Smooth muscle cell (in vitro differentiated cells): ENCODE results near the gene AURKB. TPM values are rescaled to one million over a fixed set of nuclear protein-coding genes. Genes with fewer than 3 reads are reported as not detected.
A peak's percentile ranks its signal among the peaks of the same experiment; 100 is the strongest.

Experiments
- DNase-seq: peaks from one replicate; lab custom pipeline; 2025; ENCODE audit not compliant: unreplicated experiment; lab: John Stamatoyannopoulos, UW
- H2AFZ ChIP-seq: fragments of 200-600 bp; sonication (generic); 2 replicates; pipeline ENCODE4 v1.6.0; 2016; ENCODE audit warnings: antibody characterized with exemption, low read depth, mild to moderate bottlenecking
- H3F3A ChIP-seq: fragments of 200-600 bp; sonication (generic); 2 replicates; pipeline ENCODE4 v1.6.0; 2017; ENCODE audit warnings: antibody characterized with exemption, low read depth
- H3K27ac ChIP-seq: fragments of 200-600 bp; sonication (generic); 2 replicates; pipeline ENCODE4 v1.5.1; 2016; ENCODE audit warnings: low read depth, mild to moderate bottlenecking
- H3K27me3 ChIP-seq: fragments of 200-600 bp; sonication (generic); 2 replicates; pipeline ENCODE4 v1.6.1; 2016; ENCODE audit warnings: low read depth, mild to moderate bottlenecking
- H3K36me3 ChIP-seq: fragments of 200-600 bp; sonication (generic); 2 replicates; pipeline ENCODE4 v1.5.1; 2016; ENCODE audit warnings: low read depth
- H3K4me1 ChIP-seq: fragments of 200-600 bp; sonication (generic); 2 replicates; pipeline ENCODE4 v1.5.1; 2016; ENCODE audit warnings: low read depth
- H3K4me2 ChIP-seq: fragments of 200-600 bp; sonication (generic); 2 replicates; pipeline ENCODE4 v1.6.0; 2016; ENCODE audit warnings: mild to moderate bottlenecking
- H3K4me3 ChIP-seq: fragments of 200-600 bp; sonication (generic); 2 replicates; pipeline ENCODE4 v1.5.1; 2016; ENCODE audit warnings: mild to moderate bottlenecking
- H3K79me2 ChIP-seq: fragments of 200-600 bp; sonication (generic); 2 replicates; pipeline ENCODE4 v1.6.0; 2016; ENCODE audit warnings: low read depth, mild to moderate bottlenecking
- H3K9ac ChIP-seq: fragments of 200-600 bp; sonication (generic); 2 replicates; pipeline ENCODE4 v1.6.0; 2016; ENCODE audit warnings: low read depth
- H3K9me3 ChIP-seq: fragments of 200-600 bp; sonication (generic); replicated peaks from 2 replicates; pipeline ENCODE4 v1.5.1; 2016; ENCODE audit warnings: low read depth
- H4K20me1 ChIP-seq: fragments of 200-600 bp; sonication (generic); 2 replicates; pipeline ENCODE4 v1.6.0; 2016; ENCODE audit warnings: low read depth
- WGBS: methylation state at CpG from one replicate; pipeline ENCODE4 v1.1.7; 2016; ENCODE audit warnings: low lambda C conversion rate; 5-methylcytosine and 5-hydroxymethylcytosine counted together
- polyA plus RNA-seq: library from polyadenylated mRNA; unstranded; fragments of >200 nt; fragmentation: Nextera tagmentation; extraction: Ambion mirVana; gene quantifications from 2 replicates; pipeline ENCODE4 v1.2.1, GENCODE V29; 2016
- total RNA-seq: library from RNA; depleted of rRNA; stranded (reverse); fragments of >200 nt; gene quantifications from 2 replicates; pipeline ENCODE4 v1.2.3, GENCODE V29; 2014
- TF ChIP-seq, protein P1 (sequence below): fragments of 200-600 bp; sonication (generic); IDR thresholded peaks from 2 replicates; pipeline ENCODE4 v1.5.1; 2017; ENCODE audit warnings: borderline replicate concordance, mild to moderate bottlenecking, antibody characterized with exemption; ENCODE audit not compliant: insufficient read depth, poor library complexity, severe bottlenecking

Gene AURKB
- 10.5 and 16.6 TPM in 2 replicates for total RNA-seq
- 31.7 and 33.5 TPM in 2 replicates for polyA plus RNA-seq

DNA sequence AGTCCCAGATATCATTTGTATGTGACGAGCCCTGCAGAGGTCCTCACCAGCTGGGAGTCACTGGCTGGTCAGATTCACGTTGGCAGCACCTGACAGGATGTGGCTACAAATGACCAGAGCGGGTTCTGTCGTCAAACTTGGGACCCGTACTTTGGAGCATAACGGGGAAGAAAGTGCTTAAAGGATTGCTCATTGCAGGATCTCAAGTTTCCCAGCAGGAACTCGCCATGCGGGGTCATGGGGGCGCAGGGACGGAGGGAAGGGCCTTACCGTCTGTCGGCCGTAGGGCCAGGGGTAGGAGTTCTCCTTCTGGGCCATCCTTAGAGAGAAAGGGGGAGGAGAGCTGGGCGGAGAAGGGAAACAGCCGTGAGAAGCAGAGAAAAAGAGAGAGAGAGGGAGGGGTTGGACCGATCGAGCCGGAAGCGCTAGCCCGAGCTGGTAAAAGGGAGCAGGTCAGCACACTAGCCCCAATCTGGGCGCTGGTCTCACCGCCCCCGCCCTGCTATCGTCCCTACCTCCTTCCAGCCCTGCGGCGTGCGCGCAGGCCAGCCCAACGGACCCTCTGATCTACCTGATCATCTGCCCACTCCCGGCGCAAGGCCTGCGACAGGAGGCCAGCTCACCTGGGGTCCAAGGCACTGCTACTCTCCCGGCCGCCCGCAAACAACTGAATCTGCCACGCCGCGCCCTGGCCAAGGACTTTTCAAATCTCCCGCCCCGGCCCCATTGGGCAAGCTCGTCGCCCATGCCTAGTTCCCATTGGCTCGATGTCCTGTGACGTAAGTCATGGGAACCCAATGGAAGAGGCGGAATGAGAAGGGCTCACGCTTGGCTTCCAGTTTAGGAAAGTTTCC is at the start of gene AURKB:
Gene AURKB, minus strand, starts transcription at position 669 of the 854 bp plus-strand sequence. Its CDS starts 351 bp downstream, at position 318.
- Histone ChIP-seq H4K20me1 (no peaks in the 10 kb centered on the region), H2AFZ (peak within 1 kb of the TSS; percentile 80), H3K9ac (peak within 1 kb of the TSS; percentile 46), H3K27me3 (no peaks in the 10 kb centered on the region), H3F3A (no peaks in the 10 kb centered on the region), H3K4me1 (peaks cover 8% of the 10 kb centered on the region), H3K27ac (peak within 1 kb of the TSS; percentile 78), H3K9me3 (no peaks in the 10 kb centered on the region), H3K4me2 (peak within 1 kb of the TSS; percentile 92), H3K36me3 (no peaks in the 10 kb centered on the region), H3K4me3 (peak within 1 kb of the TSS; percentile 65), H3K79me2 (peaks cover 22% of the 10 kb centered on the region)
- WGBS: 1% methylated on average over 35 of the region's 46 CpGs
- TF ChIP-seq, protein P1, sequence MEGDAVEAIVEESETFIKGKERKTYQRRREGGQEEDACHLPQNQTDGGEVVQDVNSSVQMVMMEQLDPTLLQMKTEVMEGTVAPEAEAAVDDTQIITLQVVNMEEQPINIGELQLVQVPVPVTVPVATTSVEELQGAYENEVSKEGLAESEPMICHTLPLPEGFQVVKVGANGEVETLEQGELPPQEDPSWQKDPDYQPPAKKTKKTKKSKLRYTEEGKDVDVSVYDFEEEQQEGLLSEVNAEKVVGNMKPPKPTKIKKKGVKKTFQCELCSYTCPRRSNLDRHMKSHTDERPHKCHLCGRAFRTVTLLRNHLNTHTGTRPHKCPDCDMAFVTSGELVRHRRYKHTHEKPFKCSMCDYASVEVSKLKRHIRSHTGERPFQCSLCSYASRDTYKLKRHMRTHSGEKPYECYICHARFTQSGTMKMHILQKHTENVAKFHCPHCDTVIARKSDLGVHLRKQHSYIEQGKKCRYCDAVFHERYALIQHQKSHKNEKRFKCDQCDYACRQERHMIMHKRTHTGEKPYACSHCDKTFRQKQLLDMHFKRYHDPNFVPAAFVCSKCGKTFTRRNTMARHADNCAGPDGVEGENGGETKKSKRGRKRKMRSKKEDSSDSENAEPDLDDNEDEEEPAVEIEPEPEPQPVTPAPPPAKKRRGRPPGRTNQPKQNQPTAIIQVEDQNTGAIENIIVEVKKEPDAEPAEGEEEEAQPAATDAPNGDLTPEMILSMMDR: no peak
- peak; percentile 61 for DNase-seq

- Histone ChIP-seq H3K4me3 (no peak overlapping the region), H2AFZ (no peak overlapping the region), H3K9ac (no peak overlapping the region), H4K20me1 (no peaks in the 10 kb centered on the region), H3K27ac (no peak overlapping the region), H3K27me3 (no peaks in the 10 kb centered on the region), H3K36me3 (peaks cover 9% of the 10 kb centered on the region), H3K79me2 (no peaks in the 10 kb centered on the region), H3K9me3 (no peaks in the 10 kb centered on the region), H3K4me1 (no peaks in the 10 kb centered on the region), H3K4me2 (no peak overlapping the region), H3F3A (no peaks in the 10 kb centered on the region)
- whole genome bisulfite sequencing: 95% methylated on average over 8 of the region's 8 CpGs
- TF ChIP-seq, protein P1: no peak
- no peak for DNase-seq
These were observed 47.4 kb upstream of the AURKB start for GRCh38 chr17:8257801-8258200.

DNA sequence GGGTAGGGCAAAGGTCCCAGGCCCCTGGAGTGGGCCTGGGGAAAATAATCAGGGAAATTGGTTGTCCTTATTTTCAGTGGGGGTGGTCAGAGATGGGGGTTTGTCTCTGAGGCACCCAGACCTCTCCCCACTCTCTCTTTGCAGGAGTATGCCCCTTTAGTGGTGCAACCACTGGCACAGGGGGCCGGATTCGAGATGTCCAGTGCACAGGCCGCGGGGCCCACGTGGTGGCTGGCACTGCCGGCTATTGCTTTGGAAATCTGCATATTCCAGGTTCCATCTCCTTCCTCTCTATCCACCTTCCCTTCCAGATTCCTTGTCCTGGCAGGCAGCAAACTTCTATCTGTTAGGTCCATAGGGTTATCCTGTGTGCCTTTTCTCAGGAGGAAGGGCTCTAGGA is 46.3 kb upstream of the AURKB start:
- Histone ChIP-seq H3K4me2 (no peak overlapping the region), H3K4me3 (no peak overlapping the region), H3K9ac (no peak overlapping the region), H4K20me1 (no peaks in the 10 kb centered on the region), H3K9me3 (no peaks in the 10 kb centered on the region), H3K79me2 (peaks cover 6% of the 10 kb centered on the region), H3K27ac (no peak overlapping the region), H3K4me1 (no peaks in the 10 kb centered on the region), H3F3A (no peaks in the 10 kb centered on the region), H3K27me3 (no peaks in the 10 kb centered on the region), H3K36me3 (peaks cover 9% of the 10 kb centered on the region), H2AFZ (no peak overlapping the region)
- WGBS: 95% methylated on average over 6 of the region's 6 CpGs
- DNase-seq: no peak
- TF ChIP-seq, protein P1: no peak

DNA sequence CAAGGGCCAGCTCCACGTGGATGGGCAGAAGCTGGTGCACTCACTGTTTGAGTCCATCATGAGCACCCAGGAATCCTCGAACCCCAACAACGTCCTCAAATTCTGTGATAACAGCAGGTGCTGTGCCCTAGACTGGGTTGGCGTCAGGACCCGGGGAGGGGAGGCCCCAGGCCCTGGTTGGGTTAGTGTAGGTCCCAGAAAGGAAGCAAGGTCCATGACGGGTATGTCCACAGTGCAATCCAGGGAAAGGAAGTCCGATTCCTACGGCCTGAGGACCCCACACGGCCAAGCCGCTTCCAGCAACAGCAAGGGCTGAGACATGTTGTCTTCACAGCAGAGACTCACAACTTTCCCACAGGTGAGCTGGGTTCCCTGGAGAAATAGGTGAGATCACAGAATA is 45.9 kb upstream of the AURKB start:
- H3K27me3 ChIP-seq: no peaks in the 10 kb centered on the region
- TF ChIP-seq, protein P1: no peak
- no peak overlapping the region for H3K4me3 ChIP-seq
- H3F3A ChIP-seq: no peaks in the 10 kb centered on the region
- H4K20me1 ChIP-seq: no peaks in the 10 kb centered on the region
- H3K9me3 ChIP-seq: no peaks in the 10 kb centered on the region
- no peaks in the 10 kb centered on the region for H3K4me1 ChIP-seq
- peaks cover 9% of the 10 kb centered on the region for H3K36me3 ChIP-seq
- 92% methylated on average over 10 of the region's 10 CpGs for WGBS
- H3K27ac ChIP-seq: no peak overlapping the region
- no peak overlapping the region for H3K9ac ChIP-seq
- H3K4me2 ChIP-seq: no peak overlapping the region
- DNase-seq: no peak
- H3K79me2 ChIP-seq: peaks cover 10% of the 10 kb centered on the region
- H2AFZ ChIP-seq: no peak overlapping the region
